Thyroid gland (tissue), 4 donors: ENCODE measurements around the gene EYA3.

ENCODE experiments used
- POLR2A ChIP-seq, 2 donors: fragments of 450-650 bp; IDR thresholded peaks; one replicate each; pipeline ENCODE4 v1.6.1; 2017; ENCODE audit warnings: antibody characterized with exemption in 2 of 2, mild to moderate bottlenecking in 2 of 2, moderate library complexity in 1 of 2
- TF ChIP-seq, protein P1 (sequence below), 6 experiments: fragments of 200-600 bp in 3 of 6; fragments of 450-650 bp in 3 of 6; sonication (generic) in 3 of 6; IDR thresholded peaks; one replicate each; pipeline ENCODE4 v1.5.1; 2016 to 2019; ENCODE audit warnings: antibody characterized with exemption in 6 of 6, mild to moderate bottlenecking in 2 of 6, inconsistent platforms in 1 of 6, moderate library complexity in 1 of 6

DNA sequence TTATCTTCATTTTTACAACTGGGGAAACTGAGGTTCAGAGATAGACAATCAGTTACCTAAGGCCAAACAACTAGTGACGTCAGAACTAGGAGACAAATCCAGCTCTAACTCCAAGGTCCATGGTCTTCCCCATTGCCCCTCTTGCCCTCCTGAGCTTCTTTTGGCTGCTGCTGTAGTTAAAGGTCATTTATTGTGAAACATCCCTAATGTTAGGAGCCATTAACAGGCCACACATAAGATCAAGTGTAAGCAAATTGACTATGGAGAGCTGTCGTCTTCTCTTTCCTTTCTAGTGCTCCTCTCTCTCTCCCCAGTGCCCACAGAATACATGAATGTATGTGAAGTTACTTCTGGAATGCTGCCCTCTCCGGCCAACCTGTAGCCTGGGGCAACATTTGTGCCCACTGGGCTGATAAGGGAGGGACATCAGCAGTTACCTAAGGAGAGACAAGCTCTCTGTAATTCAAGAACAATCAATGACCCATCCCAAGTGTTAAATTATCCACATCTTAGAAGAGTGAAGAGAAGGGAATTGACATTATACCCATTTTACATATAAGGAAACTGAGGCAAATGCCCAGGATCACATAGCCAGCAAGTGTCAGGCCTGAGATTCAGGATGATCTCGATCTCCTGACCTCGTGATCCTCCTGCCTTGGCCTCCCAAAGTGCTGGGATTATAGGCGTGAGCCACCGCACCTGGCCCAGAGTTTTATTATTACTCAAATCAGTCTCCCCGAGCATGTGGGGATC lies 47.9 kb upstream of the EYA3 start:
- TF ChIP-seq, protein P1, sequence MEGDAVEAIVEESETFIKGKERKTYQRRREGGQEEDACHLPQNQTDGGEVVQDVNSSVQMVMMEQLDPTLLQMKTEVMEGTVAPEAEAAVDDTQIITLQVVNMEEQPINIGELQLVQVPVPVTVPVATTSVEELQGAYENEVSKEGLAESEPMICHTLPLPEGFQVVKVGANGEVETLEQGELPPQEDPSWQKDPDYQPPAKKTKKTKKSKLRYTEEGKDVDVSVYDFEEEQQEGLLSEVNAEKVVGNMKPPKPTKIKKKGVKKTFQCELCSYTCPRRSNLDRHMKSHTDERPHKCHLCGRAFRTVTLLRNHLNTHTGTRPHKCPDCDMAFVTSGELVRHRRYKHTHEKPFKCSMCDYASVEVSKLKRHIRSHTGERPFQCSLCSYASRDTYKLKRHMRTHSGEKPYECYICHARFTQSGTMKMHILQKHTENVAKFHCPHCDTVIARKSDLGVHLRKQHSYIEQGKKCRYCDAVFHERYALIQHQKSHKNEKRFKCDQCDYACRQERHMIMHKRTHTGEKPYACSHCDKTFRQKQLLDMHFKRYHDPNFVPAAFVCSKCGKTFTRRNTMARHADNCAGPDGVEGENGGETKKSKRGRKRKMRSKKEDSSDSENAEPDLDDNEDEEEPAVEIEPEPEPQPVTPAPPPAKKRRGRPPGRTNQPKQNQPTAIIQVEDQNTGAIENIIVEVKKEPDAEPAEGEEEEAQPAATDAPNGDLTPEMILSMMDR (IDR thresholded peaks at IDR 0.05) = no peak
- TF ChIP-seq POLR2A (IDR thresholded peaks at IDR 0.05) = no peak
